NCI-H524 (cell line): ENCODE results near the gene TEX36.
A peak's percentile ranks its signal among the peaks of the same experiment; 100 is the strongest.
"Not testable (repeated sequence)": the region's sequence is repeated elsewhere in the genome, so short reads cannot be mapped to it uniquely, and the experiment has no call there.

Experiments
- DNase-seq, 2 experiments: peaks; one replicate each; lab custom pipeline; 2025; lab: John Stamatoyannopoulos, UW

The TEX36 gene

GRCh38 chr10:125692196-125692595, 9.2 kb upstream of the TEX36 start:
- no peak for DNase-seq

- DNase-seq = no peak
Measured at GRCh38 chr10:125691160-125691981, 8.4 kb upstream of the TEX36 start.

GRCh38 chr10:125689955-125690569, 7.1 kb upstream of the TEX36 start:
- no peak for DNase-seq

- no peak for DNase-seq
Measured at GRCh38 chr10:125687507-125688185, 4.7 kb upstream of the TEX36 start.

- peak; percentile 1 to 24 for DNase-seq
Measured at GRCh38 chr10:125684581-125684980, 1.6 kb upstream of the TEX36 start.

DNA sequence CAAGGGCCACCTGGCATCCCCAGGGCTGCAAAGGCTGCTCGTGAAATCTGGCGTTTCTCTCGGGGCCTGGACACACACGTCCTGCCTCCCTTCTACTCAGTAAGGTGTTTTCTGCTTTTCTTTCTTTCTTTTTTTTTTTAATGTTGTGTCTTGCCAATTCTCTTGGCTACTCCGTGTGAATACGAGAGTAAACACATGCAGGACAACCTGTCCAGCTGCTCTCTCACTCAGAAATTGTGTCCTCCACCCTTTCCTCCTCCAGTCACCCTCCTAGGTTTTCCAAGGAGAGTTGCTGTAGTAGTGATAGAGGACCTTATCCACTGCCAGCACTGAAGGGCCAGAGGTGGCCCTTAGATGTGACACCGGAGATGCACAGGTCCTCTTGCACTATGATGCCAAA, 858 bp upstream of the TEX36 start:
- no peak for DNase-seq

DNA sequence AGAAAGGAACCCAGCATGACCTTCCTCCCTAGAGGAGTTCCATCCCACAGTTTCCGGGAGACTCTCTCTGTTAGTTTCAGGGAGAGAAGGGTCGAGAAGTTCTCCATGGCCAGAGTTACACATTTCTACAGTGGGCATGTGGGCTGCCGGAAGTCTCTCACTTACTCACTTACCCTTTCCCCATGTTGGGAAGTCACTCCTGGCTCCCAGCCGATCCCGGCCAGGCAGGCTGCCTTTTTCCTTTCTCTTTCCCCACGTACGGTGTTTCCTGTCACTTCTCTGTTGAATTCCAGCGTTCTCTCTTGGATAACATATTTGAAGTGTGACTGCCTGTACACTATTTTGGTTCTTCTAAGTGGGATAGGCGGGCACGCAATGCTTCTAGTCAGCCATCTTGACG, 3.5 kb downstream of the TEX36 start:
- DNase-seq = no peak

DNA sequence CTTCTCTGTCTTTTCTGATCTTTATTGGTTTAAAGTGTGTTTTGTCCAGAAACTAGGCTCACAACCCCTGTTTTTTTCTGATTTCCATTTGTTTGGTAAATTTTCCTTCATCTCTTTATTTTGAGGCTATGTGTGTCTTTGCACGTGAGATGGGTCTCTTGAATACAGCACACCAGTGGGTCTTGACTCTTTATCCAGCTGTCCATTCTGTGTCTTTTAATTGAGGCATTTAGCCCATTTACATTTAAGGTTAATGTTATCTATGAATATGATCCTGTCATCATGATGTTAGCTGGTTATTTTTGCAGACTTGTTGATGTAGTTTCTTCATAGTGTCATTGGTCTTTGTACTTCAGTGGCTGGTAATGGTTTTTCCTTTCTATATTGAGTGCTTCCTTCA, 10.1 kb downstream of the TEX36 start:
- DNase-seq = no peak

DNA sequence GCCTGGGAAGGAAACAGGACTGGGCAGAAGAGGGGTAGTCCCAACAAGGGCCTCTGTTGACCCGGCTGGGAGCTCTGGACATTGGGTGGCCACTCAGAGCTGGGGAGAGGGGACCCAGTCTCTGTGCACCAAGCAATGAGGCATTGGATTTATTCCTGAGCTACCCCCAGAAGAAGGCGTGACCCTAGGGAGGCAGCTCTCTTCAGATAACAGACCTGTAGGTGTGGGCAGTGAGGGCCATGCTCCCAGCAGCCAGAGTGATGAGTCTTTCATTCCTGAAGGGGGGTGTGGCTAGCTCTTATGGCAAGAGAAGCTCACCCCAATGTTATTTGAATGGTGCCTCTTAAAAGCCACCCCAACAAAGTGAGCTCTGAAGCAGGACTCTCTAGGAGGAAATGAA, 20.4 kb downstream of the TEX36 start:
- no peak for DNase-seq

- DNase-seq = no peak
Measured at GRCh38 chr10:125661941-125662515, 20.9 kb downstream of the TEX36 start.

- DNase-seq = no peak
Measured at GRCh38 chr10:125661431-125661940, 21.5 kb downstream of the TEX36 start.

DNA sequence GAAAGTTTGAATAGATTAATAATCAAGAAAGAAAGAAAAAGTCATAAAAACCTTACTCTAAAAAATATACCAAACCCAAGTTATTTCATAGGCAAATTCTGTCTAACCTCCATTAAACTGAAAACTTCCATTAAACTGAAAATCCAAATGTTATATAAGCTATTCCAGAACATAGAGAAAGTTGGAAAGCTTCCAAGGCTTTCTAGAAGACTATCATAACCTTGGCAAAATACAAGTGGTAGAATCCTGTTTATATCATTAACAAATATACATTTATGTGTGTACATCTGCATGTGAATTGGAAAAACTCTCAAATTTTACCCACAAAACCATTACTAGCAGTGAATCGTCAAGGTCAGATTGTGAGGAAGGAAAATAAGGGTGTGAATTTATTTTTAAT, 23.9 kb downstream of the TEX36 start:
- no peak for DNase-seq

GRCh38 chr10:125656523-125656922, 26.4 kb downstream of the TEX36 start:
- DNase-seq = no peak

DNA sequence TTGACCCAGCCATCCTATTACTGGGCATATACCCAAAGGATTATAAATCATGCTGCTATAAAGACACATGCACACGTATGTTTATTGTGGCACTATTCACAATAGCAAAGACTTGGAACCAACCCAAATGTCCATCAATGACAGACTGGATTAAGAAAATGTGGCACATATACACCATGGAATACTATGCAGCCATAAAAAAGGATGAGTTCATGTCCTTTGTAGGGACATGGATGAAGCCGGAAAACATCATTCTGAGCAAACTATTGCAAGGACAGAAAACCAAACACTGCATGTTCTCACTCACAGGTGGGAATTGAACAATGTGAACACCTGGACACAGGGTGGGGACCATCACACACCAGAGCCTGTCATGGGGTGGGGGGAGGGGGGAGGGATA, 29.9 kb downstream of the TEX36 start:
- DNase-seq = not testable (repeated sequence)

GRCh38 chr10:125646311-125646710, 36.7 kb downstream of the TEX36 start:
- DNase-seq = no peak

DNA sequence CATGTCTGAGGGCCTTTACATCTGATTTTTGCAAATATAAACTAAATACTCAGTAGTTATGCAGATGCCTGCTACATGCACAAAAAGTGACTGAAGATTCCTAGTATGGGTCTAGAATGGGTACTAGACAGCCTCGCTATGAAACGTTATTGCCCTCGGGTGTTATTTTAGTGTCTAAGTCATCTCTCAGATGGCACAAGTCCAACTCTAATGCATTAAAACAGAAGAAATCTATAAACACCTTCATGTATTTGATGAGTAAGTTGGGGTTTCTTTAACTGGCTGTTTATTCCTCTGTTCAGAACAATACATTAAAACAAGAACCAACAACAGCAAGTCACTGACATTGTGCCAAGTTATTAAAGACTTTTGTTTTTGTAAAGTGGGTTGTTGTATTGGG, 41.6 kb downstream of the TEX36 start:
- DNase-seq = no peak

GRCh38 chr10:125640653-125641052, 42.3 kb downstream of the TEX36 start:
- DNase-seq = no peak

DNA sequence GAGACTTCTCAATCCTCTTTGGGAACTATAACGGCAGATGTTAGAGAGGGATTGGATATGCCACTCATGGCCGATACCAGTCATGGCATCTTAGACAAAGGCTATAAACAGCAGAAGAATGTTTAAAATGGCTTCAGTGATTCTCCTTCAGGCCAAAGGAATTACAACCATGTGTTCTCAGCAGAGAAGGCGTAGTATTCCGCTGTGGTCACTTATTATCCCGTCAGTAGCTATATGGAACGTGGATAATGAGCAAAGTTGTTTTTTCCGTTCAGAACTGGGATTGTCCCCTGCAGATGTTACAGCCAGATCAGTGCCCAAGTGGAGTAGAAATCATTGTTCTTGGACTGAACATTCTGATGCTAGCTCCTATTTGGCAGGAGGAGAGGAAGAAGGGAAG, 43.1 kb downstream of the TEX36 start:
- peak in 1 of 2 experiments; percentile 9 for DNase-seq

- no peak for DNase-seq
Measured at GRCh38 chr10:125638555-125638954, 44.4 kb downstream of the TEX36 start.

DNA sequence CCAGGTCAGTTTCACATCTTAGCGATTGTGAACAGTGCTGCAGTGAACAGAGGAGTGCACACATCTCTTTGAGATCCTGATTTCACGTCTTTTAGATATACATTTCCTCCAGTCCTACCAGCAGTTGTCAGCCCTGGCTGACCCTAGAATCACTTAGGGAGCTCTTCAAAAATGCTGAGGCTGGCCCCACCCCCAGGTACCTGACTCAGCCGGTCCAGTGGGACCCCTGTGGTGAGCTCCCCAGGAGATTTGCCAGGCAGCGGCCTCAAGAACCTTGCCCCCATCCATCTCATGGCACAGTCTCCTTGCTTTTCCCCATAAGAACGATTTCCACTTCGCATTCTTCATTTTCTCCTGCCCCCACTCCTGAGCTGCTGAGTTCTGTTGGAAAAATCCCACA, 45.5 kb downstream of the TEX36 start:
- DNase-seq = no peak

DNA sequence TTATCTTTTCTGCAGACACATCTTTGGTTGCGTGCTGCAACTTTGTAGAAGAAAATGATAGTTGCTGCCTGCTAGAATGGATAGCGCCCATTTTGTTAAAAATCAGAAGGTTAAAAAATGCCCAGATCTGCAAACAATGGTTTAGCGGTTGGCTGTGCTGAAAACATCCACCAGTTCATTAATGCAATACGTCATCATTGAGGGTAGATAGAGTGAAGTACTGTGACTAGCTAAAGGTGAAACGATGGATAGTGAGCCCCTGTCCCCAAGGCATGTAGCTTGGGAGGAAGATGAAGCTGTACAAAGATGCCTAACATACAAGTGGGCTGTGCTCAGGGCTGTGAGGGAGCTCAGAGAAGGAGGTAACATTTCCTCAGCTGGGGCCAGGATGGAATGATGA, 48.4 kb downstream of the TEX36 start:
- no peak for DNase-seq

DNA sequence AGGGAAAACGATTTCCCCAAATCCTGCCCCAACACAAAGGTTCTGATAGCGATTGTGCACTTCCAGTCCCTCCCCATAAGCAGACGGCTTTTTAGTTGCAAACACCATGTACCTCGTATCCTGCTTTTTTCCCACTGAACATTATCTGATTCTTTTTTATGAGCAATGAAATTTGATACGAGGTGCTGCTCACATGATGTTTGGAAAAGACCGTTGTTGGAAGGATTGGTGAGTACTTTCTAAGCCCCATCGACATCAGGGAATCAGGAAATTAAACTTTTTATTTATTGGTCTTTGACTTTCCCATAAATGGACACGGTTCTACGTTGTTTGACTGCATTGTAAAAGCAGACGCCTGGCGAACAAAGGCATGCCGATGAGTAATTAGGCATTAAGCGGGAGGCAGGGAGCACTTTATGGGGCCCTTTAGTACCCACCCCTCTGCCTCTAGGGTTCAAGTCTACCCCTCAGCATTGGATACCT, 49.4 kb downstream of the TEX36 start:
- peak in 1 of 2 experiments; percentile 34 for DNase-seq
